Prostate gland (tissue), 2 donors: ENCODE measurements around the gene VPS26C. TPM values are rescaled to one million over a fixed set of nuclear protein-coding genes. Genes with fewer than 3 reads are reported as not detected.

Source experiments
- DNase-seq: peaks from one replicate; pipeline ENCODE4 v3.0.0-alpha.2; 2019; ENCODE audit warnings: low spot score
- H3K27ac ChIP-seq, 2 donors: fragments of 200-600 bp; sonication (generic); 2 replicates each; pipeline ENCODE4 v1.5.1; 2017 to 2019
- H3K27me3 ChIP-seq: fragments of 200-600 bp; sonication (generic); replicated peaks from 2 replicates; pipeline ENCODE4 v1.5.1; 2019; ENCODE audit not compliant: insufficient read depth
- H3K36me3 ChIP-seq, 2 donors: fragments of 200-600 bp; sonication (generic); 1 replicate in 1 of 2; 2 replicates in 1 of 2; pipeline versions ENCODE4 v1.5.1 to v1.8.1; 2017 to 2019
- H3K4me1 ChIP-seq: fragments of 200-600 bp; sonication (generic); replicated peaks from 2 replicates; pipeline ENCODE4 v1.5.1; 2019
- H3K4me3 ChIP-seq, 2 donors: fragments of 200-600 bp; sonication (generic); 2 replicates each; pipeline ENCODE4 v1.5.1; 2017 to 2019
- H3K9me3 ChIP-seq: fragments of 200-600 bp; sonication (generic); 2 replicates; pipeline ENCODE4 v1.5.1; 2017
- CTCF ChIP-seq, 4 experiments: fragments of 200-600 bp in 2 of 4; fragments of 450-650 bp in 2 of 4; sonication (generic) in 2 of 4; IDR thresholded peaks; 1 replicate in 3 of 4; 2 replicates in 1 of 4; pipeline ENCODE4 v1.5.1; 2016 to 2019; ENCODE audit warnings: antibody characterized with exemption in 4 of 4, mild to moderate bottlenecking in 2 of 4, moderate library complexity in 2 of 4
- POLR2A ChIP-seq: fragments of 450-650 bp; IDR thresholded peaks from one replicate; pipeline ENCODE4 v1.6.1; 2016; ENCODE audit warnings: antibody characterized with exemption, mild to moderate bottlenecking
- POLR2AphosphoS5 ChIP-seq: sonication (generic); formaldehyde crosslinking; IDR thresholded peaks from one replicate; pipeline ENCODE4 v1.6.1; 2017; ENCODE audit warnings: antibody characterized with exemption
- WGBS: methylation state at CpG from one replicate; pipeline ENCODE4 v1.1.5; 2018; 5-methylcytosine and 5-hydroxymethylcytosine counted together
- intact Hi-C: fragments of 100-400 bp; cut with DNase I; formaldehyde crosslinking; loops from one replicate; pipeline ENCODE4 v1.14.2; 2022
- total RNA-seq, 2 donors: library from RNA; depleted of rRNA; stranded (reverse); fragments of >200 nt; gene quantifications; one replicate each; pipeline ENCODE4 v1.1.0, GENCODE V29; 2016

Gene VPS26C
- total RNA-seq, 2 donors from 2014 or later: 36.8 to 46.1 TPM

- no peak overlapping the region for H3K27ac ChIP-seq
- no peak overlapping the region for H3K4me3 ChIP-seq
- no peaks in the 10 kb centered on the region for H3K9me3 ChIP-seq
- H3K36me3 ChIP-seq: no peaks in the 10 kb centered on the region
- TF ChIP-seq CTCF (IDR thresholded peaks at IDR 0.05) (no peak), POLR2A (no peak), POLR2AphosphoS5 (no peak)
- WGBS: 68% methylated on average over 3 of the region's 3 CpGs
- no peaks in the 10 kb centered on the region for H3K27me3 ChIP-seq
- no peak for DNase-seq
- intact Hi-C loops: no loop called here
- no peaks in the 10 kb centered on the region for H3K4me1 ChIP-seq
These were observed 17.8 kb downstream of the VPS26C start for GRCh38 chr21:37249112-37249904.

- 93% methylated on average over 1 of the region's 1 CpG for WGBS
- DNase-seq: no peak
- no peaks in the 10 kb centered on the region for H3K4me1 ChIP-seq
- H3K36me3 ChIP-seq: no peaks in the 10 kb centered on the region
- no peaks in the 10 kb centered on the region for H3K9me3 ChIP-seq
- H3K27ac ChIP-seq: no peak overlapping the region
- intact Hi-C loops: no loop called here
- no peak overlapping the region for H3K4me3 ChIP-seq
- no peak for TF ChIP-seq POLR2AphosphoS5
- TF ChIP-seq CTCF (IDR thresholded peaks at IDR 0.05): no peak
- TF ChIP-seq POLR2A: no peak
- H3K27me3 ChIP-seq: no peaks in the 10 kb centered on the region
These were observed 18.8 kb downstream of the VPS26C start for GRCh38 chr21:37248298-37248697.

GRCh38 chr21:37245151-37245550 is 22.0 kb downstream of the VPS26C start:
- Histone ChIP-seq H3K27me3 (no peaks in the 10 kb centered on the region), H3K4me3 (no peak overlapping the region), H3K4me1 (no peaks in the 10 kb centered on the region), H3K27ac (no peak overlapping the region), H3K36me3 (no peaks in the 10 kb centered on the region), H3K9me3 (no peaks in the 10 kb centered on the region)
- DNase-seq: no peak
- TF ChIP-seq CTCF (IDR thresholded peaks at IDR 0.05) (no peak), POLR2AphosphoS5 (no peak), POLR2A (no peak)
- WGBS: 92% methylated on average over 8 of the region's 8 CpGs
- intact Hi-C loops: no loop called here

- Histone ChIP-seq H3K27me3 (no peaks in the 10 kb centered on the region), H3K9me3 (no peaks in the 10 kb centered on the region), H3K4me1 (no peaks in the 10 kb centered on the region), H3K36me3 (no peaks in the 10 kb centered on the region), H3K4me3 (no peak overlapping the region), H3K27ac (no peak overlapping the region)
- TF ChIP-seq POLR2A: no peak
- TF ChIP-seq POLR2AphosphoS5: no peak
- TF ChIP-seq CTCF (IDR thresholded peaks at IDR 0.05): no peak
- no peak for DNase-seq
- WGBS: 77% methylated on average over 12 of the region's 12 CpGs
- intact Hi-C loops: no loop called here
These were observed 22.5 kb downstream of the VPS26C start for GRCh38 chr21:37244501-37245095.

GRCh38 chr21:37243961-37244360 is 23.2 kb downstream of the VPS26C start:
- 96% methylated on average over 6 of the region's 6 CpGs for WGBS
- Histone ChIP-seq H3K4me1 (no peaks in the 10 kb centered on the region), H3K9me3 (no peaks in the 10 kb centered on the region), H3K36me3 (no peaks in the 10 kb centered on the region), H3K27ac (no peak overlapping the region), H3K27me3 (no peaks in the 10 kb centered on the region), H3K4me3 (no peak overlapping the region)
- intact Hi-C loops: no loop called here
- TF ChIP-seq POLR2A (no peak), POLR2AphosphoS5 (no peak), CTCF (IDR thresholded peaks at IDR 0.05) (no peak)
- DNase-seq: no peak
